ENCODE measurements around the gene SHB.

SHB gene

DNA sequence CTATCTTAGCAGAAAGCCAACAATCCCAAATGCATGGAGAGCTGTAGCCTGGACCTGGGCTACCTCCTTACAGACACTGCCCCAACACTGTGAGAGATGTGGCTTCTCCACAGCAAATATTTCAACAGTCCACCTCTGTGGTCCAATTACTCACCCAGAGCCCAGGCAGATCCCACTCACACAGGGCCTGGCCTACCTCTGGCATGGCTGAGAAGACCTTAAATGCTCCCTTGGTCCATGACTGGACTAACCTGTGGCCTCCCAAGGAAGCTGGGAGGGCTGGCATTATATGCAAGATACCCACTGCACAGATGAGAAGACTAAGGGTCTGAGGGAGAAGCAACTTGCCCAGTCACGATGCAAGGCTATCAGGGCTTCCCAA is 142.3 kb downstream of the SHB start:
- DNase-seq: no peak

DNA sequence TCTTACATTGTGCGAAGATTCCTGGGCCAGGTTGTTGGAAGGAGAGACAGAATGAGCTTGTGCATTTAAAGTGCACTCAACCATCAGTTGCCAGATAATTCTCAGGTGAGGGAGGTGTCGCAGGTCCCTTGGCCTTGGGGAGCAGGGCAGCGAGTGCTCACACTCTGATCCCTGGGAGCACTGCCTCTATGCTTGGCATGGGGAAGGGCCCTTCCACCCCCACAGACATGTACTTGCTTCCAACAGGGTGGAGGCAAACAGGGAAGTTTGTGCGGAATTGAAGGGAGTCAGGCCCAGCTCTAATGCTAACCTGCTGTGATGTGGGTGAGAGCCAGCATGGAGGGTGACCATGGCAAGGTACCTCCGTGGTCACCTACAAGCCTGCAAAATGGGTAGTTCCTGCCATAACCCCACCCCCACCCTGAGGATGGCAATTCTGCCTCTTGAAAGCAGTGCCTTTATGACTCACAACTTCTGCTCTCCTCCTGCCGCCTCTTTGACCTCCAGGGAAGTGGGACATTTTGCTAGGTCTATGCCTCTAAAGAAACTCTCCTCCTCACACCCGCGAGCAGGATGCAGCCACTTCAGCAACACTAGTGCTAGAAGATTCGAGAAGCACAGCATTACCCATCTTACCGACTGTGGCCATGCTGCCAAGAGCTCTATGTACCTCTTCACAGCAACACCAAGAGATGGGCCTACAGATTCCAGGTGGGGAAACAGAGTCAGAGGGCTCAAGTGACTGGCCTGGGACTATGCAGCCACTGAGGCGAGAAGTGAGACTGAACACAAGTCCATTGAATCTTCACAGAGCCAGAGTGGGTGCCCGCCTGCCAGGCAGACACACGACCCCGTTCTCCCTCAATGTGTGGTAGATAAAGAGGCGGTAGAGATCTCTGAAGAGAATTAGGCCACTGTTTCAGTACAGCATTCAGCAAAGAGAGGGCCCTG is 143.0 kb downstream of the SHB start:
- DNase-seq: no peak

DNA sequence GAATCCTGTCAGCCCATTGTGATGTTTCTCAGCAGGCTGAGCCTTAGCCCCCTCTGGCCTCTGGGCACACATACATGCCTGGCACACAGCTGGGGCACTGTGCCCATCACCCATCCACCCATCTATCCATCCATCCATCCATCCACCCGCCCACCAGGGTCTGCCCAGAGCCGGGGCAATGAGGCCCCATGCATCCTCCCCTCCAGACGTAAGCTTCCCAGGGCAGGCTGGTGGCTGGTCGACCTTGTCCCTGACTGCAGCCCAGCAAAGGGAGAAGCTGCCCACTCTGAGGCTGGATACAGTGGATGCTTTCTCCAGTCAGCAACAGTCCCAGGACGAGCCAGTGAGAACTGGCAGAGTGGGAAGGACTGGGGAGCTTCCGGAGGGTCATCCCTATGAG is 144.0 kb downstream of the SHB start:
- no peak for DNase-seq

DNA sequence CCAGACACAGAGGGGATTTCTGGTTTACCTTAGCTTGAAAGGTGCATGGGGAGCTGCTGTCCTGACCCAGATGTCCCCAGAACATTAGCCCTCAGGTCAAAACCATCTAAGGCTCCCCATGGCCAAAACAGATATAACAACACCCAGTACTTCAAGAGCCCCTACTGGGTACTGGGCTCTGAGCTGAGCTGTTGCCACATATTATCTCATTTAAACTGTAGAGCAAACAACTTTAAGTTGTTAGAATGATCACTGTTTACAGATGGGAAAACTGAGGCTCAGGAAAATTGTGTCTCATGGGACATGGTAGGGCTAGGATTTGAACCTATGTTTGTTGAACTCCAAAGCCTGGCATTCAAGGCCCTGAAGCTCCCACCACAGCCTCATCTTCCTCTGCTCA is 144.5 kb downstream of the SHB start:
- no peak for DNase-seq

DNA sequence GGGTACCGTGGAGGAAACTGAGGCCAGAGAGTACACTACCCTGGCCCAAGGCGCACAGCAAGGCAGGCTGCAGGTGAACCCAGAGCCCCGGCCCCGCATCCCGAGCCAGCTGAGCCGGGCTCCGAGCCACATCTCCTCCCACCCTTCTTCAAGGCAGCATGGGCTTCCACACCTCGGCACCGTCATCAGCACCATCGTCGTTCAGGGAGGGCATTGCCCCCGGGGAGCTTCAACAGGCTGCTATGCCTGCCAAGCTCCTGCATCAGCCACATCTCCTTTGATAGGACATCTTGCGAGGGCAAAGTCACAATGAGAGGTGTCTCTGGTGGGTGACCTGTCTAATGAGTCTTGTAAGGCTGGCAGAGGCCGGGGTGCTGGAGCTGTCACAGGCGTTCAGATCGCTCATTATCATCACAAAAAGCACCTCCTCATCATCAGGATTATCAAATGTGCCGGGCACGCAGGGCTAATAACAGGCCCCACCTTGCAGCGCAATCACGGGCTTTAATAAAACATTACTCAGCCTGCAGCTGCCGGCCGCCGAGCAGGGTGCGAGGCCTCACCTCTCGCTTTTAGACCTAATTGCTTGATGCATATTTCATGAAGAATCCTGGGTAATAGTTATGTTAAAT is 145.1 kb downstream of the SHB start:
- no peak for DNase-seq

DNA sequence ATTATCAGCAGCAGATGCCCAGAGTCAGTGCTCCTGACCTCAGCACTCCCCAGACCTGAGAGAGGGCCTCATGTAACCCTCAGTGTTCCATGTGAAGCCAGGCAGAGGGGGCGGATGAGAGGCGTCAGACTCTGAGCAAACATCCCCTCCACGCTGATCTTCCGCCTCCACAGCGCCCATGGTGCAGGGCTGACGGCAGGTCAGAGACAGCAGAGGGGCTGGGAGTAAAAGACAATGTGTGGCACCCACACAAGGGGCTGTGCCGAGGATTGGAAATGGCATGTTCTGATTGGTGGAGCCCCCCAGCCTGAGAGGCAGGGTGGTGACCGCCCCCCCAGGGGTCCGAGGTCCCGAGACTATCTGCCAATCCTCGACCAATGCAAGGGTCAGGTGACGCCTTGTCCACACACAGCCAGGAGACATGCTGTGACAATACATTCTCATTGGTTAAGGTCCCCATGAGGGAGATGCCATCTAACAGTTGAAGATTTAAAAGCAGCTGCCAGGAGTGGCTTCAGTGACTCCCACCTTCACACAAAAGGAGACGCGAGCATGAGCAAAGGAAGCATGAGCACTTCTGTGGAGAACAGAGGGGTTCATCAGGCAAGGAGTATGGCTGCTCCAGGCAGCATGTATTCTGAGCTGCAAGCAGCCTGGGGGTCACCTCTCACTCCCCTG is 145.8 kb downstream of the SHB start:
- DNase-seq: peak in 1 of 2 experiments; percentile 9

DNA sequence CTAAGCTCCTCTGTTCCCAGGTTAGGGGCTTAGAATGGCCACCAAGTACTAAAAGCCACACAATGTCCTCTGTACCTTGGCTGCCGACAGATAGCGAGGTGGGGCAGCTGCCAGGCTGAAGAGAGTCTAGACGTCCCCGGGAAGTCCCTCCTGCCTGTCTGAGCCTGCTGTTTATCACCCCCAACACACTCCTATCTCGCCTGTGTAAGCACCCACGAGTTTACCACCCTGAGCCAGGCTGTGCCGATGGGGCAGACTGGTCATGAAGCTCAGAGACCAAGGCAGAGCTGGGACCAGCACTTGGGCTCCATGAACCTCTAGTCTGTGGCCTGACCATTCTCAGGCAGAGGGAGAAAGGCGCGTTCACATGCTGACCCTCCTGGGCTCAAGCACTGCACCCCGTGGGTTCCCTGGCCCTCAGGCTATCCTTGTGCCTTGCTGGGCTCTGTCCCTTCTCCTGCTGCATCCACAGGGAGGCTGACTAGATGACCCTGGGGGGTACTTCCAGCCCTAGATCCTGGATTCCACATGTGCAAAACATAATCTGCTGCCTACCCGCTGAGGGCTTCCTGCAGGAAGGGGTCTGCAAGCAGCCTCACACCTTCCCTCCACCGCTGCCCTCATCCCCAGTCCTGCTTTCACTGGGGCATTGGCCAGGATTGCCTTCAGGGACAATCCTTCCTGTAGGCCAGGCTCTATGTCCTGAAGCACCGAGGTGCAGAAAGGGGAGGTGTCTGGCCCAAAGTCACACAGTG is 146.5 kb downstream of the SHB start:
- DNase-seq: no peak

DNA sequence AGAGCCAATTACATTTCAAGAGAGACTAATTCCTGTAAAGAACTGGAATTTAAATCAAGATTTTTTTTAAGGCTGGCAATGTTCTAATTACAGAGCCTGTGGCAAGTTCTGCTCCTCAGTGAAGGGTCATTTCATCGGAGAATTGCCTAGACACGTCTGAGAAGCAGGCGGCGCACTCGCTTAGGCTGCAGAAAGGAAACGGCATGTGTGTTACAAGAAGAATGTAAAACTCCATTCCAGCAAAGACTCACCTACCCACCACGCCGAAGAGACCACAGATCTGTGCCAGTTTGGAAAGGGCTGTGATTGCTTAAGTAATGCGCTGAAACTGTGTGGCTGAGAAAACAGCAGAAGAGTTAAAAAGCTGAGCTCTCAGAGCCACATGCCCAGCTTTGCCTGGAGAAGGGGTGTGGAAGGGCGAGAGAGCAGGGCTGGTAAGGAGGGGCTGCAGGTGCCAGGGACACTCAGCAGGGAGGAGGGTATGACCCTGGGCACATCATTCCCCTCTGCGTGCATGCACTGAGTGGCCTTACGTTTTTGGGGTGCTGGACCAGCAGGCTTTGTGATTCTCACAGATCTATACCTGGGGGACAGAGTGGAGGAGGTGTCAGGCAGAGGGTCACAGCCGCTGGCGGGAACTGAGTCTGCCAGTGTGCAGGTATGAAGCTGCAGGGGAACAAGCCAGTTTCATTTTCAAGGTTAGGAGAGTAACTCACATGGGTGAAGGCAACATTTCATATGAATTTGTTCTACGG is 147.3 kb downstream of the SHB start:
- no peak for DNase-seq

DNA sequence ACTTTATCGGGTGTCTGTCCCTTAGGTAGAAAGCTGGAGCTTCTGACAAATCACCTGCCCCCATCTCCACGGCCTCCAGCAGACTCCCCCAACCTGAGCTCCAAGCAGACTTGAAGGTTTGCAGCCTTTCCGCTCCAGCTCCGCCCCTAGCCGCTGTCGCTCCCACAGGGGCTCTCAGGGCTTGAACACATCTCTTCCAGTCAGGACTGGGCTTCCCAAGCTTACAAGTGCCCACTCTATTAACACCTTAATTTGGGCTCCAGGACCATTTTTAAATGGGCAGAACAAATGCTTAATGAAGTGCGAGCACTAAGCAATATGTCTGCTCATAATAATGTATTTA is 147.9 kb downstream of the SHB start:
- DNase-seq: no peak

DNA sequence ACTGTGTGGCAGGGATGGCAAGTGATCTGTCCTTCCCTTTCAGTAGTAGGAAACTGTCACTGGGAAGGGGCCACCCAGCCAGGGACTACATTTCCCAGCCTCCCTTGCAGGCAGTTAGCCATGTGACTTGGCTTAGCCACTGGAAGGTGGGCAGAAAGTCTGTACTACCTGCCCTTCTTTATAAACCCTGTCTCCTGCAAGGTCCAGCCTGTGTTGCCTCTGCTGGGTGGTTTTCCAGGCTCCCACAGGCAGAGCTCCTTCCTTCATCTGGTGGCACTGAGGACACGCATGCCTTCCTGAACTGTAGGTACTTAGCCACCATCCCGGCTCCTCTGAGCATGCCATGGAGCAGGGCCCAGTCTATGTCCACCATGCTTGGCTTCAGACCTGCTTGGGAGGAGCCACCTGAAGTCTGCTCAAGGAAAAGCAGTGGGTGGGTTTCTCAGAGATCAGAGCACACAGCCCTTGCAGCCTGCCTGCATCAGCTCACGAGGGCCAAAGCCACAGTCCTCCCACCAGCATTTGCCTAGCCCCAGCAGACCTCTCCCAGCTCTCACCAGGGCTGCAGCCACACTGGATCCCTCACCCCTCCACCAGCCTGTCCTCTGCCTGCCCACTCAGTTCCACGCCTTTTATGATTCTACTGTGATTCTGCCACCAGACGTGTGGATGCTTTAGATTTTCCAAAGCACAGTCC is 148.4 kb downstream of the SHB start:
- no peak for DNase-seq

DNA sequence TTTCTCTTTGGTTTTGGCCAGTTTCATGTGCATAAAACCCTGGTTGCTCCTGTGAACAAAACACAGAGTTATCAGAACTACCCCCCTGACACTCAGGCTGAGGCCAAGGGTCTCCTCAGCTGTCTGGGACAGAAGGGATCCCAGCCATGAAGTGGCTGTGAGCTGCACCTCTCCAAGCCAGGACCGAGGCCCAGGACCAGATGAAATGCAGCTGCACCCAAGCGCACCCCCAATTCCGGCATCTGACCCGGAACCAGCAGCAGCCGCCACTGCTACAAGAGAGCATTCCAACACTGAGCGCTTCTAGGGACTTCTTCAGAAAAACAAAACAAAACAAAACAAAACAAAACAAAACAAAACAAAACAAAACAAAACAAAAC is 149.1 kb downstream of the SHB start:
- DNase-seq: no peak

DNA sequence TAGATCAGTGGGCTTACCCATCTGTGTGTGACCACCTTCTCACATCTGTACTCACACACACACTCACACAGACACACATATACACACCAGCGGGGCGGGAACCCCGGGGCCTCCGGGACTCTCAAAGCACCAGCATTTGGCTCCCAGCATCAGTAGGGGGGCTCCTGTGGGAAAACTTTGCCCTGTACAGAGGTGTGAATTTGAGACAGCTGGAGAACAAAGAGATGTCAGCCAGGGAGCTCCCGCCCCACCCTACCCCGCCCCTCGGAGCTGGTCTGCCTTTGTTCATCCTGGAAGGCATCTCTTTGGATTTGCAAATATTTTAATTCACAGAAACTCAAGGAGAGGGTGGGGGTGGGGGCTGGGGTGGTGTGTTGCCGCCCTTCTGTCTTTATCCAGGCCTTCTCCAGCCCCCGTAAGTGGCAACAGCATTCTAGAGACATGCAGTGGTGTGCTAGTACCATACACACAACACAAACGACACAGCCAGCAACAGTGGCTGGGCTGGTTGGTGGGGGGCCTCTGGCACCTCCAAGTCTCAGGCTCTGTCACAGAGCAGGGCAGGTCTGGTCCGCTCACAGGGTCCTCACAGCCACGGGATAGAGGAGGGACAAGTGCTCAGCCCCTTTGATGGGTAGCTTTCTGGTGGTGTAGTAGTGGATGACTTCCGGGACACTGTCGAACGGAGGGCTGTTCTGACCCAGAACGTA is 149.6 kb downstream of the SHB start:
- no peak for DNase-seq

DNA sequence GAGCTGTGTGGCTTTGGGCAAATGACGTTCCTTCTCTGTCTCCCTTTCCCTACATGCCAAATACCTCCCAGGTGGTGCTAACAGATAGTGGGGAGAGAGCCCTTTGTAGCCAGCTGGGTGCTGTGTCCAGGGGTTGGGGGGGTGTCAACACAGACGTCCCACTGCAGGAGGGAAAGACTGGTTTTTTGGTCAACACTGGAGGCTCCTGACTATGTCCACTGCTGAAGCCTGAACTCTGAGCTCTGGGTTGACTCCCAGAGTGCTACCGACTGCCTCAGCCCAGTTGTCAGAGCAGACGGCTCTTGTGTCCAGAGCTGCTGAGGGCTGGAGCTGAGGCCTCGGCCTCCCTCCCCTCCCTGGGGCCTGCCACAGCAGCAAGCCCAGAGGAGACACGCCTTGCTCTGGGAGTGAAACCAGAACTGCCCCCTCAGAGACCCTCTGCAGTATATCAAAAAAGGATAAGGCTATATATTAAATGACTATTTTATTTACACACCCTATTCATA is 150.3 kb downstream of the SHB start:
- no peak for DNase-seq

DNA sequence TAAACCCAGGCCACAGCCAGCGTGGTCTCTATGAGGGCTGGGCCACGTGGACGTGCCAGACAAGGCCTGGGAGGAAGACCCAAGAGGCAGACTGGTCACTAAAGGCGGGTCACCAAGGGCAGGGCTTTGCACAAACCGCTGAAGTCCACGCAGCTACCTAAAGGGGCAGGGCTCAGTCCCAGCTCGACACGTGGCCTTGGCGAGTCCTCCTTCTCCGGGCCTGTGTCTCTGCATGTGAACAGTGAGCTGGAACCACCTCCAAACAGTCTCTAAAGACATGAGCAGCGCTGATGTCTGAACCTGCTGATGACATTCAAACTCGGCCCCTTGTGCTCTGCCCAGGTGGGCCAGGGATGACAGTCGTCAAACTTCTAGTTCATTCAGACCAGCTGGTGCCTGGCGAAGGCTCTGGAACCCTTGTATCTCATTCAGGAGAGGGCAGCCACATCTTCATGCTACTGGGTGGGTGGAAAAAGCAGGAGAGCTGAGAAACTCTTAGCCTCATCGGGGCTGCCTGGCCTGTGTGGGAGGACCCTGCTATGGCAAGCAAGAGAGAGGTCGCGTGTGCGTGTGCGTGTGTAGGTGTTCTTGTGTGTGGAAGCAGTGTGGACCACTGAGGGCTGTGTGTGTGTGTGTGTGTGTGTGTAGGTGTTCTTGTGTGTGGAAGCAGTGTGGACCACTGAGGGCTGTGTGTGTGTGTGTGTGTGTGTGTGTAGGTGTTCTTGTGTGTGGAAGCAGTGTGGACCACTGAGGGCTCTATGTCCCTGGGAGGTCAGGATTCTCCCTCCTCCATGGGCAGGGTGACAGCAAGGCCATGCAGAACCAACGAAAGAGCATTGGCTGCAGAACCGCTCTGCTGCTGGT is 151.0 kb downstream of the SHB start:
- DNase-seq: no peak

DNA sequence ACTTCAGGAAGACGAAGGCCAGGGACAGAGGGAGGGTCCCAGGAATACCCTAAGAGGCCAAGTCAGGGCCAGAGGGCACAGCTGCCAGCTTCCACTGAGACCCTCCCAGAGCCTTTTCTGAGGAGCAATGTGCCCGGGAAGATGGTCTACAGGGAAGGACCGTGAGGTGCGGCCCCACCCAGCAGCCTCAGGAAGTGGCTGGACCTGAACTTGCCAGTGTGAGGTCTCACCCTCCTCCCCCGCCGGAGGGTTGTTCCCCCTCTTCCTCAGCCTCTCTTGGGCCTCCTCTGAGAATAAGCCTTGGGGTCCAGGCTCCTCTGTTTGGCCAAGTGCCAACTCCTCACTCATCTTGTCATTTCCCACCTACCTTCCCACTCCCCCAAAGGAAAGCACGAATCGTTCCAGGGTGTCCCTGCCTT is 151.7 kb downstream of the SHB start:
- no peak for DNase-seq

DNA sequence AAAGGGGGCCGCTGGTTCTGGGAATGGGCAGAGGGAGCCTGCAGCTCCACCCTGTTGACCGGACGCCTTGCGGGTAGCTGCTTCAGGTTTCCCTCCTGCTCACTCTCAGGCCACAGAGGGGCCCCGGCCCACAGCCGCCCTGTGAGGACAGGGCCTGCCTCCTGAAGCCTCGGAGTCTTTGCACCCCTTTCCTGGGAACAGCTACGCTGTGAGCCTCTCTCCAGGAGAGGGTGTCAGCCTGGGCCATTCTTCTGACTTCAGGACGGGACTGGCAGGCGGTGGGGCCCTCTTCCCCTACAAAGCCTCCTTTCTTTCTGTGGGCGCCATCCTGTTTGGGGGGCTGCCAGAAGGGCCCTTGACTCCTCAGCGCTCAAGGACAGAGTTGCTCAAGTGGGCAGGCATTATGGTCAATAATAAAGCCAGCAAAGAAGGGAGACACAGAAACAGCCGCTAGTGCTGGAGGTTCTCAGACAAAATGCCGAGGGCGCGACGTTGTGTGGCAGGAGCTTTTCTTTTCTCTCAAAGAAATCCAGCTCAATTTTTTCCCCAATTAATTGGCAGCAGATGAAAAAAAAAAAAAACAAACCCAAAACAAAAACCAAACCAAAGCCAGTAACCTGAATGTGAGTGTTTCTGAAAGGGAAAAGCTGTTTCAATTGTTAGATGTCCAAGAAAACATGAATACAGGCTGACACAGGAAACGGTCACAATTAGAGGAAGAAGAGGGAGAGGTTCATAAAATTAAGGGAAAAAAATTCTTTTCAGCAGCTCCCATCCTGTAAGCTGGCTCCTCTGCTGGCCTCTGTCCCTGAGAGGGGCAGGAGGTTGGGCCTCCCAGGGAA is 152.3 kb downstream of the SHB start:
- DNase-seq: no peak

DNA sequence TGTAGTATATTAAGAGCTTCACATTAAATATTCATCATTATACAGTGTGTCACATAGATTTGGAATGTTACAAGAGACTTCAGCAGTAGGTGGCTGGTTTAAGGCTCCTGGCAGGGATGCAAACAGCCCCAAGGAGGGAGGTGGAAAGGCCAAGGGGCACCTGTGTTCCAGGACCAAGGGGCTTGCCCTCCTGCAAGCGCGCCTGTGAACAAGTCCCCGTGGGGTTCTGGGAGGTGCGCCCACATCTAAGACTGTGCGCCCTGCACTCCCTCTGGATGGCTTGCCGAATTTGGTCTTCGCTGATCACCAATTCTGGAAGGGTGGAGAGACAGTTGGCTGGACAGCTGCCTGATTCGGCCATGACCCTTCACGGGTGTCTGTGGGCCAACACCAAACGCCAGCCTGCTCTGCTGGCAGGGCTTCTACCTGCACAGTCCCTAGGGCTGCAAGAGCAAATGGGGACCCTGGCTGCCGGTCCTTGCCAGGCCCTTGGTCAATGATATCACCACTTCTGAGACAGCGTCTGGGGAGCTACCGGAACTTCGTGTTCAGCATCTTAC is 153.0 kb downstream of the SHB start:
- DNase-seq: no peak

DNA sequence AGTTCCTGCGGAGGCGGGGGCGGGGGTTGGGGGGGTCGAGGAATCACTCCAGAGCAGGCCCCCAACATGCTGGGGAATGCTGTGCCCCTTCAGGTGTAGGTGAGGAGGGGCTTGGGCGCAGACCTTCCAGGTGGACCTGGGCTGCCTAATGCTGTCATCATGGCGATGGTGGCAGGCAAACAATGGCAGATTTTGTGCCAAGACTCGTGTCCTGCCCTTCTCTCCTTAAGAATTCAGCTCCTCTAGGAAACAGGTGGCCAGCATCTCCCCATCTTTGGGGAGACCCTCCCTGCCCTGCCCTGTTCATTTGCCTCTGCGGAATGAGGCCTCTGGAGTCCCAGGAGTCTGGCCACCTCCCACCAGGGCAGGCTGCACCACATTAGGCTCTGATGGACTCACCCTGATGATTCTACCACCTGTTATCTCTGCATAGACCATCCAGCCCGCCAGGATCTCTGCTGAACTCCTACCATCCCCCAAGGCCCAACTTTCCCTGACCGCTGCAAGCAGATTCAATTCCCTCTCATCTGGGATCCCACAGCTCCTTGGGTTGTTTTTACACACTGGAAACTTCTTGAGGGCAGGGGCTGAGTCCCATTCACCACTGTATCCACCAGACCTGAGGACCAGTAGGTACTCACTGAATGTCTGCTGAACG is 154.2 kb downstream of the SHB start:
- no peak for DNase-seq
